Islet precursor cell (in vitro differentiated cells): ENCODE data around the gene FHOD3.

Experiments
- DNase-seq: peaks from one replicate; pipeline ENCODE4 v3.0.0-alpha.2; 2018

FHOD3 gene

GRCh38 chr18:36490897-36491296 lies 193.4 kb downstream of the FHOD3 start:
- no peak for DNase-seq

GRCh38 chr18:36492604-36493329 lies 195.3 kb downstream of the FHOD3 start:
- no peak for DNase-seq

GRCh38 chr18:36493349-36494159 lies 196.0 kb downstream of the FHOD3 start:
- DNase-seq = no peak

GRCh38 chr18:36494160-36494437 lies 196.6 kb downstream of the FHOD3 start:
- no peak for DNase-seq

- peak; percentile 77 for DNase-seq
Observed at GRCh38 chr18:36496022-36496421, 198.5 kb downstream of the FHOD3 start.

- no peak for DNase-seq
Observed at GRCh38 chr18:36499938-36500337, 202.4 kb downstream of the FHOD3 start.

- no peak for DNase-seq
Observed at GRCh38 chr18:36501100-36501499, 203.6 kb downstream of the FHOD3 start.

GRCh38 chr18:36503477-36503876 lies 206.0 kb downstream of the FHOD3 start:
- DNase-seq = no peak

- no peak for DNase-seq
Observed at GRCh38 chr18:36504928-36505327, 207.4 kb downstream of the FHOD3 start.

- DNase-seq = no peak
Observed at GRCh38 chr18:36505665-36506064, 208.2 kb downstream of the FHOD3 start.

GRCh38 chr18:36509646-36510197 lies 212.2 kb downstream of the FHOD3 start:
- no peak for DNase-seq

- no peak for DNase-seq
Observed at GRCh38 chr18:36511791-36512352, 214.4 kb downstream of the FHOD3 start.

- no peak for DNase-seq
Observed at GRCh38 chr18:36513556-36513955, 216.0 kb downstream of the FHOD3 start.

GRCh38 chr18:36514778-36515177 lies 217.3 kb downstream of the FHOD3 start:
- DNase-seq = peak; percentile 85

GRCh38 chr18:36516258-36516657 lies 218.7 kb downstream of the FHOD3 start:
- DNase-seq = no peak

GRCh38 chr18:36516726-36517125 lies 219.2 kb downstream of the FHOD3 start:
- DNase-seq = peak; percentile 70

GRCh38 chr18:36518839-36519238 lies 221.3 kb downstream of the FHOD3 start:
- no peak for DNase-seq

GRCh38 chr18:36519358-36519757 lies 221.8 kb downstream of the FHOD3 start:
- DNase-seq = no peak

GRCh38 chr18:36522509-36522908 lies 225.0 kb downstream of the FHOD3 start:
- DNase-seq = no peak

- no peak for DNase-seq
Observed at GRCh38 chr18:36525913-36526312, 228.4 kb downstream of the FHOD3 start.

- no peak for DNase-seq
Observed at GRCh38 chr18:36526611-36527010, 229.1 kb downstream of the FHOD3 start.

GRCh38 chr18:36527051-36527450 lies 229.5 kb downstream of the FHOD3 start:
- peak; percentile 39 for DNase-seq

GRCh38 chr18:36527740-36528455 lies 230.4 kb downstream of the FHOD3 start:
- peak; percentile 72 for DNase-seq
